Mucosa of descending colon (tissue), 3 donors: ENCODE data around the gene CCDC89. TPM values are rescaled to one million over a fixed set of nuclear protein-coding genes. Genes with fewer than 3 reads are reported as not detected.
A peak's percentile ranks its signal among the peaks of the same experiment; 100 is the strongest.

Source experiments
- ATAC-seq: fragments of 200-7000 bp; cut with Tn5 transposase; one replicate; pipeline ENCODE4 v1.9.1; 2020; ENCODE audit warnings: mild to moderate bottlenecking, moderate library complexity
- DNase-seq, 3 donors: peaks; one replicate each; pipeline ENCODE4 v3.0.0-alpha.2; 2020
- H3K36me3 ChIP-seq: fragments of 200-600 bp; one replicate; pipeline ENCODE4 v1.8.0; 2021; ENCODE audit warnings: low read depth, mild to moderate bottlenecking
- H3K4me1 ChIP-seq: fragments of 200-600 bp; one replicate; pipeline ENCODE4 v1.8.0; 2021; ENCODE audit warnings: low read depth, mild to moderate bottlenecking
- H3K4me3 ChIP-seq: fragments of 200-600 bp; one replicate; pipeline ENCODE4 v1.8.0; 2021; ENCODE audit warnings: mild to moderate bottlenecking
- H3K9me3 ChIP-seq: fragments of 200-600 bp; one replicate; pipeline ENCODE4 v1.8.0; 2021; ENCODE audit warnings: mild to moderate bottlenecking
- CTCF ChIP-seq: fragments of 200-600 bp; IDR thresholded peaks from one replicate; pipeline ENCODE4 v1.8.0; 2022; ENCODE audit warnings: antibody characterized with exemption, mild to moderate bottlenecking
- intact Hi-C, 2 donors: fragments of 100-400 bp; cut with DNase I in 1 of 2; cut with micrococcal nuclease in 1 of 2; formaldehyde crosslinking; loops; one replicate each; pipeline versions ENCODE4 v1.11.0 to v1.11.1; 2022; cut with DNase I, micrococcal nuclease
- total RNA-seq, 3 donors: library from RNA; stranded (reverse); fragmentation: NEBNext Ultra II Directional in 2 of 3; extraction: Animal tissue kit (Norgen Biotek cat#: 25700) in 2 of 3; gene quantifications; one replicate each; pipeline versions ENCODE4 v1.2.1 to v1.2.4, GENCODE V29; 2021 to 2023
- donor health status: DM: no; HTN: no; CAD: no; lungs with moderate emphysema.
- donor health status: DM: no; HTN: no; CAD: no.
- donor health status: DM: no; HTN: yes; CAD: no.

Gene CCDC89
- total RNA-seq, 3 donors from 2014 or later: 4.1 to 6.4 (median 4.1) TPM

DNA sequence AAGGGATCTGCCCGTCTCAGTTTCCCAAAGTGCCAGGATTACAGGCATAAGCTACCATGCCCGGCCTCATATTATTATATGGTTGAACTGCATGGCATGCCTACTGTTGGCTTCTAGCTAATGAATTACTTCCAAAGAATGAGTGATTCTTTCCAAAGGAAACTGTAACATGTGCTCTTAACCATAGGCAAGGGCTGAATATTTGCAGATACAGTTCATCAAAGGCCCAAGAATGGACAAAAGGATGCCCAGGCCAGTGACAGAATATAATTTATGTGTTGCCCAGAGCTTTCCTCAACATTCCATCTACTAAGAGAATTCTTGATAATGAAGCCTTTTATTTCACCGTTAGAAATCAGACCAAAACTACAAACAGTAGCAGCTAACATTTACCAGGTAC, 27.0 kb upstream of the CCDC89 start:
- intact Hi-C loops: no loop called here
- H3K9me3 ChIP-seq: no peaks in the 10 kb centered on the region
- H3K36me3 ChIP-seq: no peaks in the 10 kb centered on the region
- H3K4me1 ChIP-seq: no peaks in the 10 kb centered on the region
- no peak overlapping the region for H3K4me3 ChIP-seq
- ATAC-seq (no peak), DNase-seq (no peak)
- TF ChIP-seq CTCF: no peak

- Histone ChIP-seq H3K4me1 (no peaks in the 10 kb centered on the region), H3K4me3 (no peak overlapping the region), H3K9me3 (no peaks in the 10 kb centered on the region), H3K36me3 (no peaks in the 10 kb centered on the region)
- ATAC-seq: peak; percentile 32
- DNase-seq: no peak
- no peak for TF ChIP-seq CTCF
- intact Hi-C loops: no loop called here
Observed at GRCh38 chr11:85710917-85711316, 24.9 kb upstream of the CCDC89 start.

DNA sequence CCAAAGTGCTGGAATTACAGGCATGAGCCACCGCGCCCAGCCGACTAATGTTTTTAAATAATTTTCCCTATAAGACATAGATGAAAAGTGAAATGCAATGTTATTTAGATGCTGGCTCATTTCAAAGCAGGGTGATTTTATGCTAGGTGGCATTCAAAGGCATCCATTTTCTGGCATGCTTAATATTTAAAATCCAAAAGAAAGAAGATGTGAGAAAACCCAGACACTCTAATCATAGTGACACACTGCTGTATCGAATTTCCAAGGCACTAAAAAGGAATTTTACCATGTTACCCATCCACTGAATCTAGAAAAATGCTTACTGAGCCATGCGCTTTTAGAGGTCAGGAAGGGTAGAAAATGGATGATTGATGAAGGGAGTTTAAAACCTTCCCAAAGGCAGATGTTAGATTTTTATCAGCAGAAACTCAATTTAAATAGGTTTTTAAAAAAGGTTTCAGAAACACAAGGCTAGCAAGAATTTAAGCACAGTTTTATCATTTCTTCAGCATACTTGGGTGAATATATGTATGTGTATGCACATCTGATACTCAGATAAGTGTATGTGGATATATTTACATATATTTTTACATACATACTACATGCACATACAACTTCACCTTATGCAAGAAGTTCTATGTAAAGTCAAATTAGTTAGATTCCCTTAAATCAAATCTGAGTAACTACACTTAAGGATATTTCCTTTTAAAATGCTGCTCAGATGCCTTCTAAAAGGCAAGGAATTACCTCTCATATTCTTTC, 24.1 kb upstream of the CCDC89 start:
- H3K4me1 ChIP-seq: no peaks in the 10 kb centered on the region

DNA sequence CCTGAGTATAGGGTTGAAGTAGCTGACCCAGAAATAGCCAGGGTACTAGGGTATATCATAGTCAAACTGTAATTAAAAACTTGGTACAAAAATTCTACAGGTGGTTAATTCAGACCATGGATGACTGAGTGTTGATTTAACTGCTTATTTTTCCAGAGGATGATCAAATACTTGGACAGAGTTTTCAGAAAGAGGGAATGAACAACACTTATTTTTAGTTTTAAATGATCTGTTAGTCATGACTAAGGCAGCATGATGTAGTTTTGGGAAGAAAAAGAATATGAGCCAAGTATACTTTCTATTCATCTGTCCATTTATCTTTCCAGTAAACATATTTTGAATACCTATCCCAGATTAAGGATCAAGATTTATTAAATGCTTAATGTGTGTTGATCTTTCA, 19.8 kb upstream of the CCDC89 start:
- H3K4me3 ChIP-seq: no peak overlapping the region
- intact Hi-C loops: no loop called here
- no peaks in the 10 kb centered on the region for H3K9me3 ChIP-seq
- no peak for DNase-seq
- ATAC-seq: no peak
- no peaks in the 10 kb centered on the region for H3K36me3 ChIP-seq
- H3K4me1 ChIP-seq: no peaks in the 10 kb centered on the region
- TF ChIP-seq CTCF: no peak

More for the DNA sequence above, 24.1 kb upstream of the CCDC89 start:
- Histone ChIP-seq H3K4me3 (no peak overlapping the region), H3K9me3 (no peaks in the 10 kb centered on the region), H3K36me3 (no peaks in the 10 kb centered on the region)
- DNase-seq (no peak), ATAC-seq (no peak)
- intact Hi-C loops: no loop called here
- no peak for TF ChIP-seq CTCF

- TF ChIP-seq CTCF: no peak
- intact Hi-C loops: no loop called here
- H3K4me1 ChIP-seq: no peaks in the 10 kb centered on the region
- no peak overlapping the region for H3K4me3 ChIP-seq
- DNase-seq (no peak), ATAC-seq (no peak)
- no peaks in the 10 kb centered on the region for H3K9me3 ChIP-seq
- no peaks in the 10 kb centered on the region for H3K36me3 ChIP-seq
Observed at GRCh38 chr11:85704967-85705366, 19.0 kb upstream of the CCDC89 start.
